Measurements from ENCODE around the gene MROH2A. TPM values are rescaled to one million over a fixed set of nuclear protein-coding genes. Genes with fewer than 3 reads are reported as not detected.

MROH2A gene
- total RNA-seq, 3 donors from 2014 or later (not counting 1 experiment from before 2014, with no cell fraction given) = not detected

GRCh38 chr2:233841183-233841582 is 63.1 kb downstream of the MROH2A start:
- Histone ChIP-seq H3K27me3 (ENCODE audit: control insufficient read depth, insufficient read depth, low read length) (no peaks in the 10 kb centered on the region), H3K9me3 (ENCODE audit: control insufficient read depth, insufficient read depth, low read length) (no peaks in the 10 kb centered on the region), H3K36me3 (ENCODE audit: control insufficient read depth, insufficient read depth, low read length) (no peaks in the 10 kb centered on the region), H3K4me3 (ENCODE audit: low read length) (no peak overlapping the region), H3K27ac (ENCODE audit: low read length) (no peak overlapping the region), H3K4me1 (ENCODE audit: control insufficient read depth, insufficient read depth, low read length) (no peaks in the 10 kb centered on the region)
- no peak for TF ChIP-seq CTCF (IDR thresholded peaks at IDR 0.05)
- H3K36me3 Mint-ChIP-seq = no peaks in the 10 kb centered on the region
- H3K27ac Mint-ChIP-seq = no peak overlapping the region
- ATAC-seq (no peak), DNase-seq (no peak)
- H3K9me3 Mint-ChIP-seq = no peaks in the 10 kb centered on the region
- no peak overlapping the region for H3K4me3 Mint-ChIP-seq
- H3K27me3 Mint-ChIP-seq (ENCODE audit: low read depth in 2 of 2) = no peaks in the 10 kb centered on the region
- 98% methylated on average over 11 of the region's 11 CpGs for WGBS (ENCODE audit: insufficient coverage)
- intact Hi-C loops (cut with micrococcal nuclease) = no loop called here
- H3K4me1 Mint-ChIP-seq = peaks cover 4 to 8% of the 10 kb centered on the region in 2 donors

GRCh38 chr2:233844064-233844807 is 66.1 kb downstream of the MROH2A start:
- Histone ChIP-seq H3K27ac (ENCODE audit: low read length) (no peak overlapping the region), H3K9me3 (ENCODE audit: control insufficient read depth, insufficient read depth, low read length) (no peaks in the 10 kb centered on the region), H3K4me1 (ENCODE audit: control insufficient read depth, insufficient read depth, low read length) (no peaks in the 10 kb centered on the region), H3K27me3 (ENCODE audit: control insufficient read depth, insufficient read depth, low read length) (no peaks in the 10 kb centered on the region), H3K36me3 (ENCODE audit: control insufficient read depth, insufficient read depth, low read length) (no peaks in the 10 kb centered on the region), H3K4me3 (ENCODE audit: low read length) (no peak overlapping the region)
- Mint-ChIP-seq H3K4me1 (peaks cover 0 to 4% of the 10 kb centered on the region in 2 donors), H3K4me3 (no peak overlapping the region), H3K27me3 (ENCODE audit: low read depth in 2 of 2) (no peaks in the 10 kb centered on the region), H3K9me3 (no peaks in the 10 kb centered on the region), H3K36me3 (no peaks in the 10 kb centered on the region), H3K27ac (no peak overlapping the region)
- WGBS (ENCODE audit: insufficient coverage) = 96% methylated on average over 19 of the region's 19 CpGs
- intact Hi-C loops (cut with micrococcal nuclease) = no loop called here
- no peak for ATAC-seq
- DNase-seq = no peak
- TF ChIP-seq CTCF (IDR thresholded peaks at IDR 0.05) = no peak

- no peaks in the 10 kb centered on the region for H3K9me3 ChIP-seq (ENCODE audit: control insufficient read depth, insufficient read depth, low read length)
- no peaks in the 10 kb centered on the region for H3K36me3 ChIP-seq (ENCODE audit: control insufficient read depth, insufficient read depth, low read length)
- intact Hi-C loops (cut with micrococcal nuclease) = no loop called here
- H3K4me3 Mint-ChIP-seq = no peak overlapping the region
- no peaks in the 10 kb centered on the region for H3K4me1 ChIP-seq (ENCODE audit: control insufficient read depth, insufficient read depth, low read length)
- H3K27me3 Mint-ChIP-seq (ENCODE audit: low read depth in 2 of 2) = no peaks in the 10 kb centered on the region
- peaks cover 0 to 4% of the 10 kb centered on the region in 2 donors for H3K4me1 Mint-ChIP-seq
- TF ChIP-seq CTCF (IDR thresholded peaks at IDR 0.05) = no peak
- no peaks in the 10 kb centered on the region for H3K36me3 Mint-ChIP-seq
- no peak overlapping the region for H3K4me3 ChIP-seq (ENCODE audit: low read length)
- no peak overlapping the region for H3K27ac Mint-ChIP-seq
- H3K27ac ChIP-seq (ENCODE audit: low read length) = no peak overlapping the region
- no peak for ATAC-seq
- DNase-seq = no peak
- H3K9me3 Mint-ChIP-seq = no peaks in the 10 kb centered on the region
- H3K27me3 ChIP-seq (ENCODE audit: control insufficient read depth, insufficient read depth, low read length) = no peaks in the 10 kb centered on the region
- 96% methylated on average over 3 of the region's 3 CpGs for WGBS (ENCODE audit: insufficient coverage)
Measured at GRCh38 chr2:233844836-233845235, 66.7 kb downstream of the MROH2A start.
